Kidney epithelial cell (primary cell): ENCODE measurements around the gene CLCN3. TPM values are rescaled to one million over a fixed set of nuclear protein-coding genes. Genes with fewer than 3 reads are reported as not detected.
"Not testable (repeated sequence)": the region's sequence is repeated elsewhere in the genome, so short reads cannot be mapped to it uniquely, and the experiment has no call there.

Experiments used
- DNase-seq: peaks from one replicate; pipeline ENCODE4 v3.0.0-alpha.2; 2010; ENCODE audit warnings: low read depth
- H3K27me3 ChIP-seq: 2 replicates; pipeline ENCODE4 v1.6.0; 2011; ENCODE audit warnings: low read length; ENCODE audit not compliant: control insufficient read depth, insufficient read depth
- H3K36me3 ChIP-seq: 2 replicates; pipeline ENCODE4 v1.5.1; 2011; ENCODE audit warnings: low read length; ENCODE audit not compliant: control insufficient read depth, insufficient read depth
- H3K4me3 ChIP-seq: 2 replicates; pipeline ENCODE4 v1.5.1; 2011; ENCODE audit warnings: low read depth, mild to moderate bottlenecking, control low read depth, low read length
- CTCF ChIP-seq: IDR thresholded peaks from 2 replicates; pipeline ENCODE4 v1.5.1; 2011; ENCODE audit warnings: mild to moderate bottlenecking, moderate library complexity, low read length, control low read depth, inconsistent platforms; ENCODE audit not compliant: insufficient read depth, poor library complexity, severe bottlenecking
- total RNA-seq: library from RNA; depleted of rRNA; stranded (reverse); fragments of >200 nt; gene quantifications from 2 replicates; pipeline ENCODE4 v1.2.3, GENCODE V29; 2015

The CLCN3 gene
- total RNA-seq, 1 donor from 2014 or later = 58.3 TPM

- Histone ChIP-seq H3K27me3 (no peaks in the 10 kb centered on the region), H3K36me3 (no peaks in the 10 kb centered on the region), H3K4me3 (no peak overlapping the region)
- DNase-seq = no peak
- TF ChIP-seq CTCF = no peak
These were observed 110.2 kb downstream of the CLCN3 start for GRCh38 chr4:169730564-169730963.

GRCh38 chr4:169738604-169739003, 118.2 kb downstream of the CLCN3 start:
- DNase-seq, H3K27me3 ChIP-seq, H3K36me3 ChIP-seq, H3K4me3 ChIP-seq: not testable (repeated sequence)

DNA sequence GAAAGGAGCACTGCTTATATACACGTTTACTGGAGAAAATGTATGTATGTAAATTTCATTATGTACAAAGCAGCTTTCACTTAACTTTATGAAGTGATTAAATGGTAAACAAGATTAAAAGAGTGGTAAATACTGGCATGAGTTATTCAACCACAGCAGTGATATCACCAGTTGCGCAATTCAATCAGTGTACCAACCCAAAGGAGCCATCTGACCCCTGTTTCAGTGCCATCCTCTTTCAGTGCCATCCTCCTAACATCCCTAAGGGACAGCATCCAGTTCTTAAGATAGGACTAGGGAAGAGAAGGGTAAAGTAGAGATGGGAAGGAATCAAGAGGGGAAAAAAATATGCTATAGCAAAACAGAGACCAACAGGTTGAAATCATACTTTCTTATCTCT, 121.2 kb downstream of the CLCN3 start:
- TF ChIP-seq CTCF = no peak
- Histone ChIP-seq H3K4me3 (no peak overlapping the region), H3K27me3 (no peaks in the 10 kb centered on the region), H3K36me3 (no peaks in the 10 kb centered on the region)
- DNase-seq = no peak

- H3K4me3 ChIP-seq = no peak overlapping the region
- no peak for DNase-seq
- H3K27me3 ChIP-seq = no peaks in the 10 kb centered on the region
- H3K36me3 ChIP-seq = no peaks in the 10 kb centered on the region
- TF ChIP-seq CTCF = no peak
These were observed 124.2 kb downstream of the CLCN3 start for GRCh38 chr4:169744601-169745000.

DNA sequence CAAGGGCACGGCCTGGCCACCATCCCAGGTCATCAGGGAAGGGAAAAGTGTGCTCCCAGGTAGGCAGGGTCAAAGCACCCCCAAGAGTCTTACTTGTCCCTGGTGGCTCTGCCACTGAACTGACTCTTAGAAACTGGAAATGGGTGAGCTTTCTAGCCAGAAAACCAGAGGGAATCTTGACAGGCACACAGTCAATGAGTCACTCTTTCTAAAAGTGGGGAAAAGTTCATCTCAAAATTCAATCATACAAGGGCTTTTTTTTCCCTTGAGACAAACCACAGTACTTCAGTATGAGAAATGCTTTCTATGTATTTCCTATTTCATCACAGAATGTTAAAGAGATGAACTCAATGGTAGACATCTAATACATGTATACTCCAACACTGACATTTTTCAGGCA, 124.9 kb downstream of the CLCN3 start:
- H3K4me3 ChIP-seq = no peak overlapping the region
- no peak for DNase-seq
- TF ChIP-seq CTCF = no peak
- no peaks in the 10 kb centered on the region for H3K27me3 ChIP-seq
- no peaks in the 10 kb centered on the region for H3K36me3 ChIP-seq

DNA sequence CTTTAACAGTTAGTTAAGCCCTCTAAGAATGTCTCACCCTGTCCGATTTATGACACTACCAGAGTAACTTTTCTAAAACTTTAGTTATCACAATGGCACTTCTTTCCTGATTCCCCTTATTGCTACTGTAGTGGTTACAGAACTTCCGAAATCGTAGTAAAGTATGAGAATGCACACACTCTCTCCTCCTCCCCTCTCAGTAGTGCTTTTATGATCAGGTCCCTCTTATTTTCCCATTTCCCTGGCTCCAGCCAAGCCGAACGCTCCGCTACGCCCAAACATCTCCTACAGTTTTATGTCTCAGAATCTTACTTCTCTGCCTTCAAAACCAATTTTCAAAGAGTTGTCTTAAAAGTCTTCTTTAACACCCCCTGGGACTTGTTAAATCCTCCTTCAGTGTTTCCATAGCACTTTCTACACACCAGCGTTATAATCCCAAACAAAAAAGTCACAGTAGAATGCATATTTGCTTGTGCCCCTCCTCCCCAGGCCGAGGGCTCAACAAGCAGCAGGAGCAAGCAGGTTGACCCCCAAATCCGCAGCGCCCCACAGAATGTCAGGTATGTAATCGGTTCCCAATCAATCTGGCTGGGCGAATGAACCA, 136.7 kb downstream of the CLCN3 start:
- no peaks in the 10 kb centered on the region for H3K36me3 ChIP-seq
- H3K4me3 ChIP-seq = peak overlapping the region; percentile 57
- TF ChIP-seq CTCF = no peak
- DNase-seq = no peak
- no peaks in the 10 kb centered on the region for H3K27me3 ChIP-seq
